ENCODE data around the gene KREMEN1.

The KREMEN1 gene

GRCh38 chr22:29205594-29206371 is 132.9 kb downstream of the KREMEN1 start, which contains the start of gene EMID1:
TSS of gene EMID1 (plus strand) at chr22:29205896. CDS start at chr22:29206039, 143 bp downstream.
- DNase-seq (ENCODE audit: low read depth in 2 of 2), result no peak

GRCh38 chr22:29206372-29207242 is 133.8 kb downstream of the KREMEN1 start:
- DNase-seq (ENCODE audit: low read depth in 2 of 2), result no peak

GRCh38 chr22:29207243-29207550 is 134.4 kb downstream of the KREMEN1 start:
- no peak for DNase-seq (ENCODE audit: low read depth in 2 of 2)

- no peak for DNase-seq (ENCODE audit: low read depth in 2 of 2)
Measured at GRCh38 chr22:29207562-29208501, 135.0 kb downstream of the KREMEN1 start.

- no peak for DNase-seq (ENCODE audit: low read depth in 2 of 2)
Measured at GRCh38 chr22:29208502-29208862, 135.6 kb downstream of the KREMEN1 start.

- no peak for DNase-seq (ENCODE audit: low read depth in 2 of 2)
Measured at GRCh38 chr22:29208879-29209623, 136.2 kb downstream of the KREMEN1 start.

GRCh38 chr22:29209624-29209929 is 136.7 kb downstream of the KREMEN1 start:
- no peak for DNase-seq (ENCODE audit: low read depth in 2 of 2)

GRCh38 chr22:29211066-29211465 is 138.2 kb downstream of the KREMEN1 start:
- DNase-seq (ENCODE audit: low read depth in 2 of 2), result no peak

- no peak for DNase-seq (ENCODE audit: low read depth in 2 of 2)
Measured at GRCh38 chr22:29211466-29211865, 138.6 kb downstream of the KREMEN1 start.

GRCh38 chr22:29212743-29213142 is 139.9 kb downstream of the KREMEN1 start:
- no peak for DNase-seq (ENCODE audit: low read depth in 2 of 2)

- DNase-seq (ENCODE audit: low read depth in 2 of 2), result no peak
Measured at GRCh38 chr22:29213493-29213892, 140.7 kb downstream of the KREMEN1 start.

- DNase-seq (ENCODE audit: low read depth in 2 of 2), result no peak
Measured at GRCh38 chr22:29214232-29214631, 141.4 kb downstream of the KREMEN1 start.

- no peak for DNase-seq (ENCODE audit: low read depth in 2 of 2)
Measured at GRCh38 chr22:29215012-29215860, 142.4 kb downstream of the KREMEN1 start.

GRCh38 chr22:29216011-29216872 is 143.4 kb downstream of the KREMEN1 start:
- DNase-seq (ENCODE audit: low read depth in 2 of 2), result no peak

- DNase-seq (ENCODE audit: low read depth in 2 of 2), result no peak
Measured at GRCh38 chr22:29216873-29217666, 144.2 kb downstream of the KREMEN1 start.

All from activated CD4-positive, alpha-beta T cell treated with anti-CD3 and anti-CD28 coated beads for 24 hours (primary cell).